Endothelial cell of umbilical vein (primary cell): ENCODE data around the gene PRKX. TPM values are rescaled to one million over a fixed set of nuclear protein-coding genes. Genes with fewer than 3 reads are reported as not detected.
"Not testable (repeated sequence)": the region's sequence is repeated elsewhere in the genome, so short reads cannot be mapped to it uniquely, and the experiment has no call there.

ENCODE experiments used
- BruUV-seq: library from RNA; stranded (reverse); fragments of 400-500 nt; replicated peaks from 2 replicates; lab custom pipeline; 2021; lab: Mats Ljungman, UMichigan
- CTCF ChIA-PET: fragments of 300-600, 350-600 bp; sonication (Branson Sonifier 250); formaldehyde crosslinking; loops from one replicate; lab custom pipeline; 2021; ENCODE audit warnings: antibody characterized with exemption, inconsistent platforms; lab: Charles Lee
- POLR2A ChIA-PET: fragments of 300-600, 350-600 bp; sonication (Branson Sonifier 250); formaldehyde crosslinking; loops from one replicate; lab custom pipeline; 2021; ENCODE audit warnings: antibody characterized with exemption, inconsistent platforms; lab: Charles Lee
- DNase-seq: peaks from one replicate; pipeline ENCODE4 v3.0.0-alpha.2; 2011; ENCODE audit warnings: low read depth, low spot score
- FAIRE-seq: peaks from 2 replicates; lab custom pipeline; 2011; peaks lifted over from hg19 to GRCh38; lab: Jason Lieb, UNC
- H2AFZ ChIP-seq: 2 replicates; pipeline ENCODE4 v1.6.0; 2012; ENCODE audit warnings: low read depth, low read length, control low read depth, inconsistent platforms
- H3K27ac ChIP-seq: 2 replicates; pipeline ENCODE4 v1.5.1; 2011; ENCODE audit warnings: low read depth, mild to moderate bottlenecking, control low read depth, low read length, moderate library complexity; ENCODE audit not compliant: insufficient read depth
- H3K27me3 ChIP-seq, 2 experiments: 2 replicates each; pipeline versions ENCODE4 v1.6.0 to v1.6.1; 2011; ENCODE audit warnings: low read length in 2 of 2, mixed read lengths in 1 of 2; ENCODE audit not compliant: control insufficient read depth in 2 of 2, insufficient read depth in 2 of 2
- H3K36me3 ChIP-seq, 2 experiments: 2 replicates in 1 of 2; 3 replicates in 1 of 2; pipeline ENCODE4 v1.5.1; 2011; ENCODE audit warnings: low read length in 2 of 2, mild to moderate bottlenecking in 1 of 2, moderate library complexity in 1 of 2; ENCODE audit not compliant: control insufficient read depth in 2 of 2, insufficient read depth in 2 of 2; ENCODE audit errors: extremely low read depth in 1 of 2
- H3K4me1 ChIP-seq: 3 replicates; pipeline ENCODE4 v1.5.1; 2011; ENCODE audit warnings: mild to moderate bottlenecking, low read length; ENCODE audit not compliant: control insufficient read depth, insufficient read depth; ENCODE audit errors: extremely low read depth
- H3K4me2 ChIP-seq: 2 replicates; pipeline ENCODE4 v1.6.1; 2011; ENCODE audit warnings: low read length, control low read depth, mixed read lengths; ENCODE audit not compliant: insufficient read depth
- H3K4me3 ChIP-seq, 3 experiments: fragments of 200-600 bp in 1 of 3; sonication (generic), shearing (Covaris generic) in 1 of 3; replicated peaks in 1 of 3; 2 replicates each; pipeline ENCODE4 v1.5.1; 2011 to 2016; ENCODE audit warnings: control low read depth in 3 of 3, low read length in 3 of 3, mild to moderate bottlenecking in 2 of 3, inconsistent platforms in 1 of 3, low read depth in 1 of 3, moderate library complexity in 1 of 3; ENCODE audit not compliant: insufficient read depth in 1 of 3
- H3K79me2 ChIP-seq: 2 replicates; pipeline ENCODE4 v1.6.0; 2012; ENCODE audit warnings: low read length, inconsistent platforms; ENCODE audit not compliant: control insufficient read depth, insufficient read depth
- H3K9ac ChIP-seq: replicated peaks from 2 replicates; pipeline ENCODE3; 2011; ENCODE audit warnings: low read length, control low read depth; ENCODE audit not compliant: insufficient read depth; ENCODE audit errors: extremely low read depth
- H3K9me1 ChIP-seq: replicated peaks from 3 replicates; pipeline ENCODE4 v1.6.0; 2011; ENCODE audit warnings: mild to moderate bottlenecking, low read length; ENCODE audit not compliant: control insufficient read depth, insufficient read depth; ENCODE audit errors: extremely low read depth
- H3K9me3 ChIP-seq: replicated peaks from 2 replicates; pipeline ENCODE4 v1.5.1; 2012; ENCODE audit warnings: low read length, inconsistent platforms; ENCODE audit not compliant: control insufficient read depth, insufficient read depth
- H4K20me1 ChIP-seq: replicated peaks from 2 replicates; pipeline ENCODE3; 2011; ENCODE audit warnings: mild to moderate bottlenecking, low read length; ENCODE audit not compliant: control insufficient read depth, insufficient read depth; ENCODE audit errors: extremely low read depth
- CTCF ChIP-seq, 2 donors: IDR thresholded peaks; 1 replicate in 1 of 2; 2 replicates in 1 of 2; pipeline ENCODE4 v1.5.1; 2011; ENCODE audit warnings: low read length in 2 of 2, mild to moderate bottlenecking in 2 of 2, moderate library complexity in 2 of 2, control low read depth in 1 of 2, inconsistent platforms in 1 of 2, low read depth in 1 of 2; ENCODE audit not compliant: insufficient read depth in 1 of 2; ENCODE audit errors: extremely low read depth in 1 of 2
- EZH2 ChIP-seq: IDR thresholded peaks from 2 replicates; pipeline ENCODE4 v1.6.1; 2012; ENCODE audit warnings: borderline replicate concordance, low read depth, mild to moderate bottlenecking, moderate library complexity, low read length, inconsistent platforms; ENCODE audit not compliant: severe bottlenecking
- FOS ChIP-seq: IDR thresholded peaks from 2 replicates; pipeline ENCODE4 v1.6.1; 2011; ENCODE audit warnings: mild to moderate bottlenecking, low read length, moderate library complexity, borderline replicate concordance; ENCODE audit not compliant: insufficient read depth
- GATA2 ChIP-seq: IDR thresholded peaks from 2 replicates; pipeline ENCODE4 v1.7.0; 2011; ENCODE audit warnings: low read depth, mild to moderate bottlenecking, moderate library complexity, mixed read lengths, low read length; ENCODE audit not compliant: insufficient read length, insufficient read depth
- JUN ChIP-seq: IDR thresholded peaks from 2 replicates; pipeline ENCODE4 v1.6.1; 2011; ENCODE audit warnings: borderline replicate concordance, low read depth; ENCODE audit not compliant: insufficient read length, insufficient read depth
- MAX ChIP-seq: IDR thresholded peaks from 2 replicates; pipeline ENCODE4 v1.6.1; 2011; ENCODE audit not compliant: insufficient read depth, insufficient read length
- MYC ChIP-seq: IDR thresholded peaks from one replicate; pipeline ENCODE4 v1.6.1; 2011; ENCODE audit warnings: mild to moderate bottlenecking, low read depth, low read length
- POLR2A ChIP-seq: IDR thresholded peaks from 2 replicates; pipeline ENCODE4 v1.6.1; 2012; ENCODE audit warnings: low read depth, mild to moderate bottlenecking, control low read depth, low read length
- POLR2AphosphoS5 ChIP-seq: IDR thresholded peaks from 2 replicates; pipeline ENCODE4 v1.6.1; 2012; ENCODE audit warnings: low read depth, mild to moderate bottlenecking, control low read depth, low read length, moderate library complexity; ENCODE audit not compliant: insufficient read depth
- dilution Hi-C: fragments of 300-500 bp; cut with MboI; formaldehyde crosslinking; loops from one replicate; pipeline ENCODE4 v1.15.0; 2019; ENCODE audit warnings: low sequenced_read_pairs; ENCODE audit not compliant: extremely low pct_ligation_motif_present
- intact Hi-C: fragments of 100-400 bp; cut with micrococcal nuclease; formaldehyde crosslinking; loops from one replicate; pipeline ENCODE4 v1.10.0; 2022
- polyA plus RNA-seq, 4 experiments: library from polyadenylated mRNA; depleted of rRNA in 3 of 4; stranded (reverse) in 3 of 4; unstranded in 1 of 4; fragments of >200 nt; gene quantifications; 2 replicates each; pipeline versions ENCODE4 v1.2.1 to v1.2.3, GENCODE V29; 2011 to 2012; ENCODE audit warnings: missing spikeins in 1 of 4
- total RNA-seq: library from RNA; stranded (reverse); gene quantifications from 2 replicates; pipeline ENCODE4 v1.2.3, GENCODE V29; 2021

The PRKX gene
- total and polyA plus RNA-seq, 2 donors (not counting 3 experiments of a cell fraction or from before 2014, with no cell fraction given) = 11.2 to 27.5 TPM

DNA sequence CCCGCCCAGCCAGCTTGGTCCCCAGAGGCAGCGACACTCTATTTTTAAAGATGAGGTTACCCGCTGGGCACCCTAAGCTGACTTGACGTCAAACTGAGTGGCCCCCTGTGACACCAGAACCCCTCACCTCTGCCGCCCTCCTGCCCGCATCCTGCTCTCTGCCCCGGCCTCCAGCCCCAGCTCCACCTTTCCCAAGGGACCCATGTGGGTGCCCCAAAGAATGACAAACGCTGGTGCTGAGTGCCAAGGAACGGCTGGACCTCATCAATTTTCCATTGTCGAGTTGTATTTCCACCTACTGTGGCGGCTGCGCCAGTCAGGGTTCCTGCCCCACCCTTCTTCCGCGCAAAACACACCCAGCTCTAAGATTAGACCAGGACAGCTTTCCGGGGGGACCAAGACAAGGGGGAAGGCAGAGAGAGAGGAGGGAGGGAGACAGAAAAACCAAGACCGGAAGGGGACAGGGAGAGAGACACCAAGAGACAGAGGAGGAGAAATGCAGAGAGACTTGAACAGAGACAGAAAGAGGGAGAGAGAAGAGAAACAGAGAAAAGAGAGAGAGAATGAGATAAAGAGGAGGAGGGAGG lies 2.0 kb downstream of the PRKX start:
- no peak overlapping the region for H3K9ac ChIP-seq
- no peak for DNase-seq
- intact Hi-C loops = loop anchor here (10.0 kb wide), 1 partner anchor 57 kb away; no protein-coding TSS in a partner anchor

GRCh38 chrX:3707673-3708274 lies 5.7 kb downstream of the PRKX start:
- H4K20me1 ChIP-seq, H3K4me1 ChIP-seq, H3K36me3 ChIP-seq, DNase-seq, H3K9me1 ChIP-seq, POLR2A ChIA-PET, CTCF ChIA-PET, H3K27ac ChIP-seq, H3K9ac ChIP-seq, H3K4me2 ChIP-seq, H3K9me3 ChIP-seq, H2AFZ ChIP-seq, intact Hi-C loops, H3K4me3 ChIP-seq, H3K27me3 ChIP-seq, dilution Hi-C loops, BruUV-seq: not testable (repeated sequence)
- peak; percentile 78 for FAIRE-seq
- peaks cover 61% of the 10 kb centered on the region for H3K79me2 ChIP-seq

More for the DNA sequence above, 2.0 kb downstream of the PRKX start:
- POLR2A ChIA-PET = interaction anchor here (0.7 kb wide), 1 partner anchor 106 kb away, joined by 3 read pairs; no protein-coding TSS in a partner anchor
- no peaks in the 10 kb centered on the region for H4K20me1 ChIP-seq
- no peak overlapping the region for H3K27ac ChIP-seq
- peak overlapping the region; percentile 67 for H3K4me2 ChIP-seq
- no peaks in the 10 kb centered on the region for H3K9me1 ChIP-seq
- TF ChIP-seq MYC = no peak
- TF ChIP-seq FOS = no peak
- no peak for TF ChIP-seq POLR2AphosphoS5
- no peak for TF ChIP-seq EZH2
- TF ChIP-seq POLR2A = no peak
- no peak for TF ChIP-seq CTCF (IDR thresholded peaks at IDR 0.05; ENCODE audit: extremely low read depth in 1 of 2, insufficient read depth in 1 of 2, low read depth in 1 of 2, low read length in 2 of 2)
- TF ChIP-seq GATA2 = no peak
- TF ChIP-seq MAX = no peak
- TF ChIP-seq JUN = no peak
- no peaks in the 10 kb centered on the region for H3K27me3 ChIP-seq
- CTCF ChIA-PET = no interaction called here
- H3K79me2 ChIP-seq = peaks cover 43% of the 10 kb centered on the region
- no peak overlapping the region for H2AFZ ChIP-seq
- dilution Hi-C loops = no loop called here
- peak overlapping the region; percentile 49 to 81 (median 56) for H3K4me3 ChIP-seq
- BruUV-seq = no TSS peak
- H3K9me3 ChIP-seq = no peaks in the 10 kb centered on the region
- no peaks in the 10 kb centered on the region for H3K4me1 ChIP-seq
- no peak for FAIRE-seq
- no peaks in the 10 kb centered on the region for H3K36me3 ChIP-seq
